ENCODE data around the gene EML6. TPM values are rescaled to one million over a fixed set of nuclear protein-coding genes. Genes with fewer than 3 reads are reported as not detected.

The EML6 gene
- total and polyA plus RNA-seq, 2 experiments from 2014 or later = 2.7 to 6.2 TPM

- TF ChIP-seq NANOG (IDR thresholded peaks at IDR 0.05; ENCODE audit: borderline replicate concordance) (no peak), ZNF114 (CRISPR knock-in tag; IDR thresholded peaks at IDR 0.05) (no peak), ZNF331 (CRISPR knock-in tag; IDR thresholded peaks at IDR 0.05; ENCODE audit: low read depth) (no peak), ETS1 (IDR thresholded peaks at IDR 0.05) (no peak), STAT1 (IDR thresholded peaks at IDR 0.05; ENCODE audit: unreplicated experiment) (no peak), CTCF (conservative IDR thresholded peaks at IDR 0.05; ENCODE audit: low read depth in 2 of 2) (no peak), REST (IDR thresholded peaks at IDR 0.05; ENCODE audit: unreplicated experiment) (no peak), POLR2AphosphoS5 (IDR thresholded peaks at IDR 0.05; ENCODE audit: low read depth) (no peak), EZH2 (IDR thresholded peaks at IDR 0.05; ENCODE audit: low read depth, unreplicated experiment) (no peak)
Measured at GRCh38 chr2:55006306-55006705, 282.8 kb downstream of the EML6 start (continued).

- H3K79me2 ChIP-seq (replicated peaks; ENCODE audit: insufficient read depth) = peaks cover 100% of the 10 kb centered on the region
- H3F3A ChIP-seq (replicated peaks; ENCODE audit: low read depth) = no peaks in the 10 kb centered on the region
- no peak overlapping the region for H2AFZ ChIP-seq
- H3K4me2 ChIP-seq = no peak overlapping the region
- peaks cover 67% of the 10 kb centered on the region for H3K4me1 ChIP-seq (ENCODE audit: insufficient read depth)
- no peaks in the 10 kb centered on the region for H3K27me3 ChIP-seq (ENCODE audit: insufficient read depth)
- H3K9me2 ChIP-seq (ENCODE audit: insufficient read depth) = no peaks in the 10 kb centered on the region
- no peak overlapping the region for H3K4me3 ChIP-seq
- Mint-ChIP-seq H3K9me3 (no peaks in the 10 kb centered on the region), H3K36me3 (ENCODE audit: low read depth) (no peaks in the 10 kb centered on the region), H3K4me3 (no peak overlapping the region), H3K27me3 (ENCODE audit: insufficient read depth, low read depth, poor library complexity) (peaks cover 2% of the 10 kb centered on the region), H3K27ac (no peak overlapping the region), H3K4me1 (peaks cover 67% of the 10 kb centered on the region)
- ATAC-seq (no peak), DNase-seq (ENCODE audit: low spot score) (no peak)
- peaks cover 50% of the 10 kb centered on the region for H4K20me1 ChIP-seq (replicated peaks; ENCODE audit: insufficient read depth)
- TF ChIP-seq STAT1 (IDR thresholded peaks at IDR 0.05; ENCODE audit: unreplicated experiment) = no peak
- no peak for TF ChIP-seq ZNF331 (CRISPR knock-in tag; IDR thresholded peaks at IDR 0.05; ENCODE audit: low read depth)
- H3K27ac ChIP-seq (ENCODE audit: low read depth) = no peak overlapping the region
- H3K36me3 ChIP-seq (ENCODE audit: insufficient read depth) = no peaks in the 10 kb centered on the region
Measured at GRCh38 chr2:55009277-55010060, 286.0 kb downstream of the EML6 start.

Measured in GM23338 (cell line).